GM06990 (cell line): ENCODE data around the gene ARHGEF12.

ENCODE experiments used
- DNase-seq: peaks from one replicate; pipeline ENCODE4 v3.0.0-alpha.2; 2011; ENCODE audit not compliant: insufficient read length; ENCODE audit errors: extremely low read depth
- H3K27me3 ChIP-seq: replicated peaks from 2 replicates; pipeline ENCODE4 v1.6.0; 2011; ENCODE audit warnings: low read length; ENCODE audit not compliant: control insufficient read depth, insufficient read depth
- H3K36me3 ChIP-seq: 2 replicates; pipeline ENCODE4 v1.5.1; 2011; ENCODE audit warnings: low read length; ENCODE audit not compliant: control insufficient read depth, insufficient read depth
- H3K4me3 ChIP-seq: replicated peaks from 2 replicates; pipeline ENCODE4 v1.5.1; 2011; ENCODE audit warnings: low read depth, mild to moderate bottlenecking, control low read depth, low read length
- TF ChIP-seq, protein P1 (sequence below): IDR thresholded peaks from 2 replicates; pipeline ENCODE4 v1.5.1; 2011; ENCODE audit warnings: low read length, control low read depth, mild to moderate bottlenecking, inconsistent platforms; ENCODE audit not compliant: insufficient read depth, poor library complexity, severe bottlenecking

ARHGEF12 gene

GRCh38 chr11:120389693-120390584, 53.7 kb downstream of the ARHGEF12 start:
- no peak for DNase-seq
- Histone ChIP-seq H3K36me3 (no peaks in the 10 kb centered on the region), H3K27me3 (no peaks in the 10 kb centered on the region), H3K4me3 (no peak overlapping the region)
- TF ChIP-seq, protein P1, sequence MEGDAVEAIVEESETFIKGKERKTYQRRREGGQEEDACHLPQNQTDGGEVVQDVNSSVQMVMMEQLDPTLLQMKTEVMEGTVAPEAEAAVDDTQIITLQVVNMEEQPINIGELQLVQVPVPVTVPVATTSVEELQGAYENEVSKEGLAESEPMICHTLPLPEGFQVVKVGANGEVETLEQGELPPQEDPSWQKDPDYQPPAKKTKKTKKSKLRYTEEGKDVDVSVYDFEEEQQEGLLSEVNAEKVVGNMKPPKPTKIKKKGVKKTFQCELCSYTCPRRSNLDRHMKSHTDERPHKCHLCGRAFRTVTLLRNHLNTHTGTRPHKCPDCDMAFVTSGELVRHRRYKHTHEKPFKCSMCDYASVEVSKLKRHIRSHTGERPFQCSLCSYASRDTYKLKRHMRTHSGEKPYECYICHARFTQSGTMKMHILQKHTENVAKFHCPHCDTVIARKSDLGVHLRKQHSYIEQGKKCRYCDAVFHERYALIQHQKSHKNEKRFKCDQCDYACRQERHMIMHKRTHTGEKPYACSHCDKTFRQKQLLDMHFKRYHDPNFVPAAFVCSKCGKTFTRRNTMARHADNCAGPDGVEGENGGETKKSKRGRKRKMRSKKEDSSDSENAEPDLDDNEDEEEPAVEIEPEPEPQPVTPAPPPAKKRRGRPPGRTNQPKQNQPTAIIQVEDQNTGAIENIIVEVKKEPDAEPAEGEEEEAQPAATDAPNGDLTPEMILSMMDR, result no peak

GRCh38 chr11:120390585-120390922, 54.3 kb downstream of the ARHGEF12 start:
- TF ChIP-seq, protein P1, result no peak
- H3K4me3 ChIP-seq, result no peak overlapping the region
- DNase-seq, result no peak
- H3K36me3 ChIP-seq, result no peaks in the 10 kb centered on the region
- H3K27me3 ChIP-seq, result no peaks in the 10 kb centered on the region

GRCh38 chr11:120391292-120391691, 55.1 kb downstream of the ARHGEF12 start:
- DNase-seq, result no peak
- Histone ChIP-seq H3K4me3 (no peak overlapping the region), H3K36me3 (no peaks in the 10 kb centered on the region), H3K27me3 (no peaks in the 10 kb centered on the region)
- TF ChIP-seq, protein P1, result no peak

GRCh38 chr11:120391854-120392253, 55.6 kb downstream of the ARHGEF12 start:
- no peak overlapping the region for H3K4me3 ChIP-seq
- no peaks in the 10 kb centered on the region for H3K27me3 ChIP-seq
- no peak for DNase-seq
- TF ChIP-seq, protein P1, result no peak
- H3K36me3 ChIP-seq, result no peaks in the 10 kb centered on the region

GRCh38 chr11:120392314-120392713, 56.1 kb downstream of the ARHGEF12 start:
- TF ChIP-seq, protein P1, result no peak
- DNase-seq, result no peak

More at GRCh38 chr11:120392314-120392713, 56.1 kb downstream of the ARHGEF12 start:
- Histone ChIP-seq H3K36me3 (no peaks in the 10 kb centered on the region), H3K27me3 (no peaks in the 10 kb centered on the region), H3K4me3 (no peak overlapping the region)
